Umbilical cord (tissue), 2 donors: ENCODE measurements around the gene OOEP. TPM values are rescaled to one million over a fixed set of nuclear protein-coding genes. Genes with fewer than 3 reads are reported as not detected.

ENCODE experiments used
- DNase-seq: peaks from one replicate; pipeline ENCODE4 v3.0.0-alpha.2; 2015; ENCODE audit warnings: low spot score
- total RNA-seq: library from RNA; depleted of rRNA; stranded (reverse); fragments of >200 nt; gene quantifications from one replicate; pipeline ENCODE4 v1.2.3, GENCODE V29; 2014; ENCODE audit warnings: low replicate concordance; ENCODE audit not compliant: insufficient read depth

Gene OOEP
- total RNA-seq, 1 donor from 2014 or later: not detected

DNA sequence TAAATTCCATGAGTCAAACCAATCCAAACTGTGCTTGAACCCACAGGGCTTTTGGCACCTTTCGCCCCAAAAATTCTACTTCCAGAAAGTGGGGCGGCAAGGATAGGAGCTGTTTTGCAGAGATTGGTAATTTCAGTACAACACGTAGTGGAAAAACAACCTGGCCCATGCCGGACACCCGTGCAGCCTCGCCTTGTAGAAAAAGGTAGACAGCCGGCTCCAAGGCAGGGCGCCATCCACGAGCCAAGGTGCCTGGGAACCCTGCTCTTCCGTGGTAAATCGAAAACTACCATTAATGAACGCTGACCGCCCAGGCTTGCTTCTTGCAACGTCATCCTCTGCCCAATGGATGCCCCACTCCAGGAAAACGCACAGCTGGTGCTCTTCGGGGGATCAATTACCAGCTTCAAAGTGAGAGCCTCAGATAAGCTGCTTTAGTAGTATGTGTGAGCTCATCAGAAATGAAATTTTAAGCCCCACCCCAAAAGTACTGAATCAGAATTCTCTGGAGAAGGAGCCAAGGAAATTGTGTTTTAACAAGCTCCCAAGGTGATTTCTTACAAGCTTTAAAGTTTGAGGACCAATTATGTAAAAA lies 1.8 kb downstream of the OOEP start:
- DNase-seq: no peak

- no peak for DNase-seq
These were observed 5.1 kb downstream of the OOEP start for GRCh38 chr6:73364549-73364948.

GRCh38 chr6:73364121-73364520 lies 5.6 kb downstream of the OOEP start:
- DNase-seq: no peak

DNA sequence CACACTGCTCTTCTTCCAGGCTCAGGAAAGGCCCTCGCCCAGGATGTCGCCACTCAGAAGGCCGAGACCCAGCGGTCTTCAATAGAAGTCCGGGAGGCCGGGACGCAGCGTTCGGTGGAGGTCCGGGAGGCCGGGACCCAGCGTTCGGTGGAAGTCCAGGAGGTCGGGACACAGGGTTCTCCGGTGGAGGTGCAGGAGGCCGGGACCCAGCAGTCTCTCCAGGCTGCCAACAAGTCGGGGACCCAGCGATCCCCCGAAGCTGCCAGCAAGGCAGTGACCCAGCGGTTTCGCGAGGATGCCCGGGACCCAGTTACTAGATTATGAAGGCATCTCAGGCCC lies 6.2 kb downstream of the OOEP start:
- DNase-seq: no peak

- DNase-seq: no peak
These were observed 6.7 kb downstream of the OOEP start for GRCh38 chr6:73362869-73363536.

DNA sequence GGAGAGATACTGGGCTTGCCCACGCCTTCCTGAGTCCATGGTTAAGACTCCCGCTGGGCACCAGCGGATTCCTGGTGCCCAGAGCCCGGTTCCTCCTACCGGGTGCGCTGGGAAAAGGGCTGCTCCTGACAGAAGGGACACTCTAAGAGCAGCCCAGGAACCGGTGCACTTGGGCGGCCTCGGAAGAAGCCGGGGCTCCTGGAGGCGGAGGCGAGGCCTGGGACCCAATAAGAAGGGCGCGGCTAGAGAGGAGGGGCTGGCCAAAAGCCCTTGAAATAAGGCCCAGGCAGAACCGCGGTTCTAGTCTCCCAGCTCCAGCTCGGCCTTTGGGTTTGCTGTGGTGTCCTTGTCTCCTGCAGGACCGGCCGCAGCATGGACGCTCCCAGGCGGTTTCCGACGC lies 7.3 kb downstream of the OOEP start, which contains the start of gene KHDC3L:
Gene KHDC3L (plus strand): TSS at position 301 of the 400 bp plus-strand sequence. CDS start 72 bp downstream, at position 373.
- no peak for DNase-seq

DNA sequence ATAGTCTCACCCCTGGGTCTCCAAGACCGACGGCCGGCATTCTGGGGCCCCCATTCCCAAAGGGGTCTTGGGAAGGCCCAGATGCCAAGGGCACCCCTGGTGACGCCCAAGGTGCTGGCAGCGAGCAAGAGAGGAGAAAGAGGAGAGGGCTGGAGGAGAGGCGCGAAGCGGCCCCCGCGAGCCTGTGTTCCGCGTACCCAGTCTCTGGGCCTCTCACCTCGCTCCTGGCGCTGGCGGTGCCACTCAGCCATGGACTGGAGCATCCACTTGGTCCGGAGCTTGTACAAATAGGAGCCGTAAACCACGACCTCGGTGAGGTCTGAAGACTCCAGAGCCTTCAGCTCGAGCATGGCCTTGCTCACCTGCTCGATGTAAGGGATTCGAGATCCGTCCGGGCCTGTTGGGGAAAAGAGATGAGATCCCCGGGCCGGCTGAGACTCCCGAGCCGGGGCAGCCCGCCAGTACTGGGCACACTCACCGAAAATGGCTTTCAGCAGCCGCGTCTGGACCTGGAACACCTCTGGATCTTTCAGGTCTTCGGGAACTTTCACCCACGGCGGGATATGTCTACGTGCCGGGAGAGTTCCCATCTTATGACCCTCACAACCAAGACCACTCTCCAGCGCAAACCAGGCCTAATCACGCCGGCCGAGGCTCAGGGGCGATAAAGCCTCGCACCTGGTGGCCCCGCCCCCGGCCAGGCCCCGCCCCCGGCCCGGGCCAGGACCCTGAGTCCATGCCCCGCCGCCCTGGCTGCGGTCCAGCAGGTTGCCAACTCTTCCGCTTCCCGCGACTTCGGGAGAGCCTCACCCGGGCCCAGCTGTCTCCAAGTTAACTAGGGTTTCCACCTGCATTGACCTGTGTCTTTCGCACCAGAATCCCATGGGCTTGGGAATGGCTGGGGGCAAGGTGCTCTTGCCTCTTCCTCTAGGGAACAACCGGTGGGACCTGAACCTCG lies 15.8 kb downstream of the OOEP start, which contains the start of gene DPPA5:
Gene DPPA5 (minus strand): TSS at position 641 of the 958 bp plus-strand sequence. CDS start 51 bp downstream, at position 590.
- no peak for DNase-seq

- no peak for DNase-seq
These were observed 20.4 kb downstream of the OOEP start for GRCh38 chr6:73349311-73349710.

GRCh38 chr6:73348550-73349204 lies 21.0 kb downstream of the OOEP start:
- no peak for DNase-seq

DNA sequence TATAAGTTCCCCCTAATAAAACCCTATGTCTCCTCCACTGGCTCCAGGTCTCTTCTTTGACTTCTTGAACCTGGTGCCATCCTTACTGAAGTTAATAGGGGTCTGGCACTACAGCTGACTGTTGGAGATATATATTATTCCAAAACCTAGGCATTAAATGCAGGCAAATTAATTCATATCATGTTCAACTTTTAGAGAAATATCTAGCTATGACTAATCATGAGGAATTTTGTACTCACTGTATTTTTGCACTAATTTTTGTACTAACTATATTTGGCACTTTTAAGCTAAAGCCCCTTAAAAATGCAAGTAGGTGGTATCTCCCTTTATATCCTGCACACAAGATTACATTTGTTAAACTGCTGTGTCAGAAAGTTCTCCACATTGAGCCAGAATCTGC lies 26.5 kb downstream of the OOEP start:
- DNase-seq: no peak

DNA sequence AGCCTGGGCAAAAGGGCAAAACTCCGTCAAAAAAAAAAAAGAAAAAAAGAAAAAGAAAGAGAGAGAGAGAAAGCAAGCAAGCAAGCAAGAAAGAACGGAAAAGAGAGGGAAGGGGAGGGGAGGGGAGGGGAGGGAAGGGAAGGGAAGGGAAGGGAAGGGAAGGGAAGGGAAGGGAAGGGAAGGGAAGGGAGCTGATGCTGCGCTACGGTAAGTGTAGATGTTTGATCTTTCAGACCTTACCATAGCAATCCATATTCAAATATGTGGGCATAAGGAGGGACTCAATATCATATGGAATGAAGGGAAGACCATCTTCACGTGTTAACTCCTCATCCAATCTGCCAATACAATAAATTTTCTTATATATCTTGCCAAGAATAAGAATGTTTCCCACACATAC lies 27.5 kb downstream of the OOEP start:
- no peak for DNase-seq

DNA sequence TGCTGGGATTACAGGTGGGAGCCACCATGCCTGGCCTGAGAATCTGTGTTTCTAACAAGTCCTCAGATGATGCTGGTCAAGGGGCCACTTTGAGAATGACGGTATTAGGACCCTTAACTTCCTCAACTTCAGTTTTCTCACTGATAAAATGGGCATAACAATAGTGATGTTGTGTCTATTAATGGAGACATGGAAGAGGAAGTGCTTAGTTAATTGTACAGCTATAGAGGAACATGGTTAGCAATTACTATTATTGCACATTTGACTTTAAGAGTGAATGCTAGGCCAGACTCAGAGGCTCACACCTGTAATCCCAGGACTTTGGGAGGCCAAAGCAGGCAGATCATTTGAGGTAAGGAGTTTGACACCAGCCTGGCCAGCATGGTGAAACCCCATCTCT lies 28.4 kb downstream of the OOEP start:
- no peak for DNase-seq

DNA sequence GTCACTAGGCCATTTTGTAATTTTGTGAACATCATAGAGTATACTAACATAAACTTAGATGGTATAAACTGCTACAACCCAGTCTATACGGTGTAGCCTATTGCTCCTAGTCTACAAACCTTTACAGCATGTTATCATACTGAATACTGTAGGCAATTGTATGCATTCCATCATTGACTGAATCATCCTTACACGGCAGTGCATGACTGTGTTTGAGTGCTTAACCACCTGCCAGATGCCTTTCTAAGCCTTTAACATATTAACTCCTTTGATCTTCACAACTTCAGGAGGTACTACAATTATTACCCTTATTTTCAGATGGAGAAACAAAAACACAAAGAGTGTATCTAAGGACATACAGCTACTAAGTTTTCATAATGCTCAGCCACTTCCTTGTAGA lies 29.6 kb downstream of the OOEP start:
- no peak for DNase-seq

DNA sequence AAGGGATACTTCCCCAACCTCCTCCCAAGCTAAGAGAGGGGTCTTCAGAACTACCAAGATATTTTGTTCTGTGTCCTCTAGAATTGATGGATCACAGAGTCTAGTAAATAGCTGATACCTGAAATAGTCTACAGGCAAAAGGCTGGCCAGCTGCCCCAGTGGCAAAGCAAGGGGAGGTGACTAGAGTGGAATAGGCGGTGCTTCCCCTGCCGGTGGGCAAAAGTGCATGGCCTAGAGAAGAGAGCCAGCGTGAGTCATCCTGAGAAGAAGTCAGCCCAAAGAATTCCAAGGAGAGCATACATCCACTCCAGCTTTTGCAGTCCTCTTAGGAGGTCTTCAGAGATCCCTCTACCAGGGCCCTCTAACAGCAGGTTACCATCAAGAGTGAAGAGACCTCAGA lies 30.4 kb downstream of the OOEP start:
- DNase-seq: no peak

- DNase-seq: no peak
These were observed 40.5 kb downstream of the OOEP start for GRCh38 chr6:73329201-73329600.

GRCh38 chr6:73328790-73329189 lies 40.9 kb downstream of the OOEP start:
- DNase-seq: no peak

- DNase-seq: no peak
These were observed 44.0 kb downstream of the OOEP start for GRCh38 chr6:73325656-73326055.

DNA sequence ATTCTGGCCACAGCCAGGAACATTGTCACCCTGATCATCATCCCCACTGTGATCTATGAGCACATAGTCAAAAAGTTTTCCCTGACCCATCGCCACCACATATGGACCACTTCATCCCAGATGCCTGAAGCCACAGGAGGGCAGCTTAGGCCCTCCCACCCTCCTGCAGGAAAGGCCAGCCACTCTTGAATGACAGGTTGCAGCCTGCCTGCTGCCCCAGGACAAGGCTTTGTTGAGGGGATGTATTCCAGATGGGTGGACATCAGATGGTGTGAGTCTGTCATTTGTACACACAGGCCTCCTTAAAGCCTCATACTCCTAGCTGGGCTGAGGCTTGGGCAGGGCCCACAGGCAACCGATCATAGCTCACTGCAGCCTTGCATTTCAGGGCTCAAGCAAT lies 46.4 kb downstream of the OOEP start:
- DNase-seq: no peak
